ENCODE results near the gene RDH12.
"Not testable (repeated sequence)": the region's sequence is repeated elsewhere in the genome, so short reads cannot be mapped to it uniquely, and the experiment has no call there.

Gene RDH12

DNA sequence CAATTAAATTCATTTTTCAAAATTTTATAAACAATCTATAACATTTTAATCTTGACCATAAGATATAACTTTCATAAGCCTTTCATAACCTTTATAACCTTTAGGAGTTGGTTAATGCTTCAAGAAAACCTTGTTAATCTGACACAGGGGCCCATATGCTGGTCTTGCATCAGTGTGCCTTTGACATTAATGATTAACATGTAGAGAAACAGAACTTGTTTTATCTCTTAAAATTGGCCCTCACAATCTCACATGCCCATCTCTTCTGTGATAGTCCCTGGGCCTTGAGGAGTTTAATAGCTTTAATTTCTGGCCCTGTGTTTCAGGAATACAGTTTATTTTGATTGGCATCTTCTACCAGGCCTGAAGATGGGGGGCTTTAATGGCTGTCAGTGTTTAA lies 7.7 kb downstream of the RDH12 start:
- not testable (repeated sequence) for DNase-seq

DNA sequence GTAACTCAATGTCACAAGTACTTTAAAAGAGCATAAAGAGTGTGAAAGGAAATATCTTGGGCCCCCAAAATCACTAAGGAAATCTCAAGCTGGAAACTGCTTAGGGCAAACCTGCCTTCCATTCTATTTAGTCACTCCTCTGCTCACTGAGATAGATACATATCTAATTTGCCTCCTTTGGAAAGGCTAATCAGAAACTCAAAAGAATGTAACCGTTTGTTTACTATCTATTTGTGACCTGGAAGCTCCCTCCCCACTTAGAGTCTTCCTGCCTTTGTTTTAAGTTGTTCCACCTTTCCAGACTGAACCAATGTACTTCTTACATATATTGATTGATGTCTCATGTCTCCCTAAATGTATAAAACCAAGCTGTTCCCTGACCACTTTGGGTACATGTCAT lies 8.1 kb downstream of the RDH12 start:
- DNase-seq, result not testable (repeated sequence)

DNA sequence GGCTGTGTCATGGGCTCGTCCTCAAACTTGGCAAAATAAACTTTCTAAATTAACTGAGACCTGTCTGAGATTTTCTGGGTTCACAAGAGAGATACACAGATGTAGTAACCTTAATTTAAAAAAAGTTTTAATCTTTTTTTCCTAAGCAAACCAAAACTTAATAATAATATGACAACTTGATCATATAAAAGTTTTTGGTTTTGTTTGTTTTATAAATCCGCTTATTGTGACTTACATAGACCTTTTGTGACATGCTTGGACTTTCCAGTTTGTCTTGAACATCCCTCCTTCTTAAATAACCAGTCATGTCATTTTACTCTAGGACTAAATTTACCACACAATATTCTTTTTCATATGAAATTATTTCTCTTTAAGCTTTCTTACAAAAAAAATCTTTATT lies 8.5 kb downstream of the RDH12 start:
- DNase-seq, result no peak

DNA sequence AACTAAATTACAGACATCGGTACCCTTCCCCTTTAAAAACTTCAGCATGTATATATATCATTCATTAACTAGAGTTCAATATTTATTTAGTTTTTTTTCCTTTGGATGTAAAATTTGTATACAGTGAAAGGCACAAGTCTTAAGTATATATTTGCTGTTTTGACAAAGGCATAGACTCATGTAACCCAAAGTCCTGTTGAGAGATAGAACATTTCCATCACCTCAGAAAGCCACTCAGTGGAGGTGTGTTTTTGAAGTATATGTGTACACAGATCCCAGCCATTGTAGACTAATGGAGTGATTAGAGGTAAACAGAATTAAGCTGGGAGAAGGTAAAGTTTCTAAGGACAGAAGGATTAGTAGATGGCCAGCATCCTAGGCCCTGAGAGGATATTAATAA lies 15.4 kb downstream of the RDH12 start:
- no peak for DNase-seq

DNA sequence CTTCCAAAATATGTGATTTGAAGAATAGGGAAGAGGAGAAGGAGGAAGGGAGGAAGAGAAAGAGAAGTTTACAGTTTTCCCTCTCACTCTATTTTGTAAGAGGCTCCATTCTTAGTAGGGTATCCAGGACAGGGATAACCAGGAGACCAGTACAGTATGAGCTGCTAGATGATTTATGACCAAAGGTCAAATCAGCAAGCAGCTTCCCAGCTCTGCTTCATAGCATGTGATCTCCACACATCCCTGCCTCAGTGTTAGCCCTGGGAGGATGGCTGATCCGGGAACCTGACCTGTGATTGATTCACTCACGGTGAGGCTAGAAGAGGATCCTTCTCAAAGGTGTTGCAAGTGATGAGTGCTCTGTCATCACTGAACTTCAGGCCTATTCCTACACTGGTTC lies 16.6 kb downstream of the RDH12 start:
- DNase-seq, result no peak

DNA sequence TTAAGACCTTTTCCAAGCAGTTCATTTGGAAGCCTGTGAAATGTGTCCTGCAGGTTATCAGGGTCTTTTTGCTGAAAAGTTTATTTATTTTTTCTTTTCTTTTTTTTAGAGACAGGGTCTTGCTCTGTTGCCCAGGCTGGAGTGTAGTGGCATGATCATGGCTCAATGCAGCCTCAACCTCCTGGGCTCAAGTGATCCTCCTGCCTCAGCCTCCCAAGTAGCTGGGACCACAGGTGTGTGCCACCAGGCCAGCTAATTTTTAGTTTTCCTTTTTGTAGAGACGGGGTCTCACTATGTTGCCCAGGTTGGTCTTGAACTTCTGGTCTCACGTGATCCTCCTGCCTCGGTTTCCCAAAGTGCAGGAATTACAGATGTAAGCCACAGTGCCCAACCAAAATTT lies 17.7 kb downstream of the RDH12 start:
- DNase-seq, result not testable (repeated sequence)

DNA sequence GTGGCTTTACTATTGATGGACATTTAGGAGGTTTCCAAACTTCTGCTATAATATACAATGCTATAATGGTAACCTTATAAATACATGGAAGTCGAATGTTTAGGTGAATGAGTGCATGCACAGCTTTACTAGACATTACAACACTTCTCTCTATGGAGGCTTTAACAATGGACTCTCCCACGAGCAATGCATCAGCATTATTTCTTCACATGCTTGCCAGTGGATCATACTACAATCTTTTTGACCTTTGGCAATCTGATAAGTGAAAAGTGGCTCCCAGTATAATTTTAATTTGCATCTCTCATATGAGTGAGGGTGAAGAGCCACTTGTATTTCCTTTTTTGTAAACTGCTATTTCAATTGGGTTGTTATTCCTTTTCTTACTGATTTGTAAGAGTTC lies 18.2 kb downstream of the RDH12 start:
- DNase-seq, result no peak

DNA sequence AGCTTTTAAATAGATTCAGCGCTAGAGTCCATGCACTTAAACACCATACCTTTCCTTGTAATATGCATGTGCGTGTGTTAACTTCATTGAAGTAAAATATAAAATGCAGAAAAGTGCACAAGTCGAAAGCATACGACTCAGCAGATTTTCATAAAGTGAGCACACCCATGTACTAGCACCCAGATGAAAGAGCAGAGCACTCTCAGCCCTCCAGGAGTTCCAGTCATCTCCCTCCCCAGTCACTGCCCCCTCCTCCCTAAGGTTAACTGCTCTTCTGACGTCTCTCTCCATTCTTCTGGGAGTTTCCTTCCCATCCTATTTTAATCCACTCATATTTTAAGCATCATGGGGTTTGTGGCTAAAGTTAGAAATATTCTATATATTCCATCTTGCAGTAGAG lies 20.2 kb downstream of the RDH12 start:
- DNase-seq, result no peak

DNA sequence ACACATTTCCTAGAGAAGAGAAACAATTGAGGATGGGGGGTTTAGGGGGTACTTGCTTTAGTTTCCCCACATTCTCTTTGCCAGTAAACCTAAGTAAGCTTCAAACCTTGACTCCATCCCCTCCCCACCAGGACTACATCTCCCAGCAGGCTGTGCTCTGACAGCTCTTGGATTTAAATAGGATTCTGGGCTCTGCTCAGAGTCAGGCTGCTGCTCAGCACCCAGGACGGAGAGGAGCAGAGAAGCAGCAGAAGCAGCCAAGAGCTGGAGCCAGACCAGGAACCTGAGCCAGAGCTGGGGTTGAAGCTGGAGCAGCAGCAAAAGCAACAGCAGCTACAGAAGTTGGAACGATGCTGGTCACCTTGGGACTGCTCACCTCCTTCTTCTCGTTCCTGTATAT lies 20.6 kb downstream of the RDH12 start:
- DNase-seq, result no peak

DNA sequence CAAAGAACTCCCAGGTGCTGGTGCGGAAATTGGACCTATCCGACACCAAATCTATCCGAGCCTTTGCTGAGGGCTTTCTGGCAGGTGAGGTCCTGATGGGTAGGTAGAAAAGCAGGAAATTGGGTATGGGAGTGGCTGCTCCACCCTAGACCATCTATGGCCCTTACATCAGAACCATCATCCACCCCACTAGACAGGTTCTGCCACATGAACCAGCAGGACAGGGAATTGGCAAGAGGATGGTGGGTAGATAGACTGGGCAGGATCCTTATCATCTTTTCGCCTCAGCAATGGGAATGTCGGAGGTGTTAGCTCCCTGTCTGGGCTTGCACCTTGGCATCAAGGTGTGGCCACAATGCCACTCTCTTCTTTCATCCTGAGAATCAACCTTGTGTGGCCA lies 23.5 kb downstream of the RDH12 start:
- DNase-seq, result no peak

DNA sequence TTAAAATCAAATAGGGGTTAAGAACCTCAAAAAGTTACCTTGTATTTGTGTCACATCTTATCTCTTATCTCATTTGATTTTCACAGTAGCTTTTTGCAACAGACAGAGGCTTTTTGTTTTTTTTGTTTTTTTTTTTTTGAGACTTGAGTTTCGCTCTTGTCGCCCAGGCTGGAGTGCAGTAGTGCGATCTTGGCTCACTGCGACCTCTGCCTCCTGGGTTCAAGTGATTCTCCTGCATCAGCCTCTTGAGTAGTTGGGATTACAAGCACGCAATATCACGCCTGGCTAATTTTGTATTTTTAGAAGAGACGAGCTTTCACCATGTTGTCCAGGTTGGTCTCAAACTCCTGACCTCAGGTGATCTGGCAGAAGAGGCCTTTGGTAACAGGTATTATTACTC lies 25.7 kb downstream of the RDH12 start:
- no peak for DNase-seq

DNA sequence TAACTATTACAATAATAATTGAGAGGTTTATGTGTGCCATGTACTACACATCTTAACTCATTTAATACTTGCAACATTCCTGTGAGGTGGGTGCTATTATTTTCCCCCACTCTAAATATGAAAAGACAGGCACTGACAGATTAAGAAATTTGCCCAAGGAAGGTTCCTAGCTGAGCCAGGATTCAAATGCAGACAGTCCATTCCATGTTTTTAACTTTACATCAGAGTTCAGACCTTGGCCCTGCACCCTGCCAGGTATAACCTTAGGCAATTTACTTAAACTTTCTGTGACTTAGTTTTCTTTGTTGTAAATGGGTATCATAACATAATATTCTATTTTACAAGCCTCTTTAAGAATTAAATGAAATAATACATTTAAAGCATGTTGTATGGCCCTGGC lies 26.6 kb downstream of the RDH12 start:
- no peak for DNase-seq

DNA sequence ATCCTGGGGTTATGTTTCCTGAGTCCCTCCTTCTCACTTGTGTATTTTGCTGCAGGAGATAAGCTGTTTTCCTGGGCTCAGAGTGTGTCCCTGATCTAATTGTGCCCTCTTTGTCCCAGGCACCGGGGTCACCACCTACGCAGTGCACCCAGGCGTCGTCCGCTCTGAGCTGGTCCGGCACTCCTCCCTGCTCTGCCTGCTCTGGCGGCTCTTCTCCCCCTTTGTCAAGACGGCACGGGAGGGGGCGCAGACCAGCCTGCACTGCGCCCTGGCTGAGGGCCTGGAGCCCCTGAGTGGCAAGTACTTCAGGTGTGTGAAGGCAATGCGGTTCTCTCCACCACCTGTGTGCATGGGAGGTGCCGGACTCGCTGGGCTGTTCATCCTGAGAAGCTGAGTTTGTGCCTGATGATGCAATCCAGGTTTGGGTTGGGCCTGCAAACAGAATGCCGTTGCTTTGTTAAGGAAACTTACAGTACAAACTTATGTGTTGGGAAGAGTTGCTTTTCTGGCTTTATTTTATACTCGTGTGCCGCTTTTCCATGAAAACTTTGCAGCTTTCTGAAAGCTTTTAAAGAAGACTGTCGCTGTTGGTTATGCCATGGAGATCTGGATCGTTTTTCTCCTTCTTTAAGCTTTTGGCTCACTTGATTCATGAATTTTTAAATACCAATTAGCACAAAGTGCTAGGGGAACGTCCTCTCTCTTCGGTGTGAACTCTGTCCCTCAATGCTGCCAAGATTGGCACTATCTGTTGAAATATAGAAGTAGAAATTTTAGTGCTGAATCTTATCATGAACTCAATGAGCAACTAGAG lies 27.6 kb downstream of the RDH12 start:
- no peak for DNase-seq

DNA sequence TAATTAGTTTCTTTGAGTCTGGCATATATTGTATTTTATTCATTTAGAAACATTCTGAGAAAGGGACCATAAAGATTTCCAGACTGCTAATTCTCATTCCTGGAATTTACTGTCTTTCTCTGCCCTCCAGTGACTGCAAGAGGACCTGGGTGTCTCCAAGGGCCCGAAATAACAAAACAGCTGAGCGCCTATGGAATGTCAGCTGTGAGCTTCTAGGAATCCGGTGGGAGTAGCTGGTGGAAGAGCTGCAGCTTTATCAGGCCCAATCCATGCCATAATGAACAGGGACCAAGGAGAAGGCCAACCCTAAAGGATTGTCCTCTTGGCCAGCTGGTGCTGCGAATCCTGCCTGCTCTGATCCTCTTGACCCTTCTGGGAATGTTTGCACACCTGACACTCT lies 31.9 kb downstream of the RDH12 start:
- DNase-seq, result no peak

DNA sequence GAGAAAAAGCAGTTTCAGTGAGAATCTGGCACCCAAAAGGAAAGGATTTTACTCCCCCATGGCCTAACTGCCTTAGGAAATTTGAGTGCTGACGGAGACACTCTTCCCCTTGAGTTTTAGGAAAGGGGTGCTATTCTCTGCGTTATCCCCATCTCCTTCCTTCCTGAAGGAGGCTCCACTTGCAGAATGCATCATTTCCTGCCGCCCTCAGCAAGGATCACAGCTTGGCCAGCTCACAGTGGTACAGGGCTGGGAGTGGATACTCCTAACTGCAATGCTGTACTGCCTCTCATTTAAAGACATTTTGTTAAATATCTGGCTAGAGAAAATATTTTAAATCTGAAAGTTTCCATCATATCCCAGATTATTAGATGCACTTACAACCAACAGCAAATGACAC lies 33.0 kb downstream of the RDH12 start:
- DNase-seq, result no peak

DNA sequence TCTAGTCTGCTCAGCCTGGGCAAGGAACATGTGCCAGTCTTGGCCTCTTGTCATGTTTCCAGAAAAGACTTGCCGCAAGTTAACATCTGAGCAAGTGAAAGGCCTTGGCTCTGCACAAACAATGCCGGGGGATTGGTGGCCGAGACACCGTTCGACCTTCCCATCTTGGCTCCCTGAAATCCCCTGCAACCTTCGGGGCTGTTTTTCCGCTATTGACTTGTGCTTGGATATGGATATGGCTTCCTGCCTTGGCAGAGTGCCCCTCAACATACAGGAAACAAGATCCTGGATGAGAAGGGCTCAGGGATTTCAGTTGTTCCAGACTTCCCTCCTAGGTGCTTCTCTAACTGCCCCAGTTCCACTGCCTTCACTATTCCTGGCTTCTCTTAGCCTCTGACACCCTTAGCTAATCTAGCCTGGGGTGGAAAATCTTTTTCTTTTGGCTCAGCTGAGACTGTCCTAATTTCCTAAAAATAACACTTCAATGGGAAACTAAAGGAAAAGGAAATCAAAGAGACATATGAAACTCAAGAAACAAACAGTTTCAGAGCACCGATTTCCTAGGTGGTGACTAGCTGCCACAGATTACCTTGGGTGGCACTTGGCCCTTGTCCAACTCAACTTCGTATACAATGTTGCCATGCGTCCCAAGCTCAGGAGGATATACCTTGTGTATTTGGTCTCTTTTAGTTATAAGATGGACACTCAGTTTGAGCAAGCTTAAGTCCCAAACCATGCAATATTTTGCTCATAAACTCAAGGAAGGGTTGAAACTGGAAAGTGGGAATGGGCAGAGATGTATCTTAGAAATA lies 33.9 kb downstream of the RDH12 start:
- DNase-seq, result no peak

DNA sequence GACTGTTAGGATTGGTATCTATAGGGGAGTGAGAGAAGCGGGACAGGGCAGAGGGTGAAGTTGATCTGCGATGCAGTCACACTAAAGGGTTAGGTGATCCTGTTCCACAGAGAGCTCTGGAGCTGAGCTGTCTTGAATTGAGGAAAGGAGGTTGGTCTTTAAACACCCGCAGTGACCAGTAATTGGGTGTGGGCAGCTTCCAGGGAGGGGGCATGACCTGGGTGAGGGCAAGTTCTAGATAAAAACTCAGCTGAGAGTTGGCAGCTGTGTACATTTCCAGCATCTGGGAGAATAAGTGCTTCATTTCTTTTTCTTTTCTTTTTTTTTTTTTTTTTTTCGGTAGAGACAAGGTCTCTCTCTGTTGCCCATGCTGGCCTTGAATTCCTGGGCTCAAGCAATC lies 35.1 kb downstream of the RDH12 start:
- no peak for DNase-seq

DNA sequence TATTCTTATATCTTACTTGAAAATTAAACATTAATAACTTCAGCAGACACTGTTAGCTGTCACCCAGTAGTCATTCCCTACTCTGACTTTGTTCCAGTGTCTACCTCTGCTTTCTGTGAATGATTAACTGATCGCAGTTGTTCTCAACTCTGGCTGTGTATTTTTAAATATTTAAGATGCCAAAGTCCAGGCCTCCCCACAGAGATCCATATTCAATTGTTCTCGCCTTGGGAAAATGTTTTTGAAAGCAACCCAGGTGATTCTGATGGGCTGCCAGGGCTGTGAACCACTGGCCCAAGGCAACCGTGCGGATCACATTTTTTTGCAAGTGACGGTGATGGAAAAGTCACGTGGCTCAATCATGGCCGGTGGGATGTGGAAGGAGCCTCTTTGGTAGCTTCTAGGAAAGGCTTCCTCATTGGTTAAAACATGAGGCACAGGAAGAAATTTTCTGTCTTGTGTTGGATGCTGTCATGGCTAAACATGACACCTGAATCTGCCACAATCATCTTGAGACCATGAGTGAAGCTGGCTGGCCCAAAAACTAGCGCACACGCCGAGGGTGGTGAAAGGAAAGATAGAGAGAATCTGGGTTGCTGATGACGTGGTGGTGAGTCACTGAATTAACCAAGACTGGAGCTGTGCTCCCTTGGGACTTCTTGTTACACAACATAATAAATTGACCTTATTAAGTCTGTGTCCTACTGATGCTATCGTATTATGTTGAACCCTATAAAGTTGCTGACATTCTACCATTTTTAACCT lies 37.2 kb downstream of the RDH12 start:
- no peak for DNase-seq

DNA sequence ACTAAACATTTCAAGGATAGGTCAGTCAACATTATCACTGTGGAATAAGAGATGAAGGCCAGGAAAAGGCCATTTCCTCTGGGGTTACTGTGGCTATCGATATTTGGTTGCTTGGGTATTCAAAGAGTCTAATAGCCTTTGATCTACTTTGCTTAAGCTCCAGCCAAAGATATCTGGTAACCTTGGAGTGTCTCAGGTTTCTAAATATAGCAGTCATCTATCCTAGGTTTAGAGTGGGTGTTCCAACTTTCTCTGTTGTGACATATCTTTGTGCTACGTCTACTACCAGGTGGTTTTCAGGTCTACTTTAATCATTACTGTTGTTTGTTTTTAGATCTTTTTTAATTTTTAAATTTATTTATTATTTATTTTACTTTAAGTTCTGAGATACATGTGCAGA lies 42.4 kb downstream of the RDH12 start:
- DNase-seq, result no peak

DNA sequence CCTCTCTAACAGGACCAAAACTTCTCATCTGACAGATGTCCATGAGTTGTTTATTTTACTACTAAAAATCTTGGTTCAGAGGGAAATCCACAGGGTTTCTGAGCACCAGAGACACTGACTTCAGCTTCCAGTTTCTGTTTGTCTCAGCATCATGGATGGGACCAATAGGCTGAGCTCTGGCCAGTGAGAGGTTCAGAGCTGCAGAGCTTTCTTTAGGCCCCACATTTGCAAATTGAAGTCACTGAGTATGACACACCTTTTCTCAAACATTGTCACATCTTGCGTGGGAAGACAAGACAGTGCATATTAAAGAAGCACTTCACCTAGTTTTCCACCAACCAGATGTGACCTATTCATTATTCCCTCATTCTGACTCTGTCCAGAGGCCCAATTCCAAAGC lies 45.2 kb downstream of the RDH12 start:
- DNase-seq, result no peak

DNA sequence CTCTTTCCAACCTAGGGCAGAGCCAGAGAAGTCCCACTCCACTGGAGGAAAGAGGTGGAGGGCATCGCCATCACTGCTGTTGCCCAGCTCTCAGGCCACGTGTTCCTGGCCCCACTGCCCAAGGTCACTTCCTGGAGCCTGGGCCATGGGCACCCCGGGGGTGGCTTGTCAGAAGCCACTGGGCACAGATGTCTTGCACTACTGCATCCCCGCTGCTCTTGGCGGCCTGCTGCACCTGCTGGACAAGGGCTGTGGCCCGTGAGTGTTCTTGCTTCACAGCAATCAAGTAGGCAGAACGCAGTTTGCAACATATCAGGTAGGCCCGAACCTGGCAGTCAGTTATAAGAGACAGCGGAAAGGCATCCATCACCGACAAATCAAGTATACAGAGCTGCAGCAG lies 46.6 kb downstream of the RDH12 start:
- no peak for DNase-seq

DNA sequence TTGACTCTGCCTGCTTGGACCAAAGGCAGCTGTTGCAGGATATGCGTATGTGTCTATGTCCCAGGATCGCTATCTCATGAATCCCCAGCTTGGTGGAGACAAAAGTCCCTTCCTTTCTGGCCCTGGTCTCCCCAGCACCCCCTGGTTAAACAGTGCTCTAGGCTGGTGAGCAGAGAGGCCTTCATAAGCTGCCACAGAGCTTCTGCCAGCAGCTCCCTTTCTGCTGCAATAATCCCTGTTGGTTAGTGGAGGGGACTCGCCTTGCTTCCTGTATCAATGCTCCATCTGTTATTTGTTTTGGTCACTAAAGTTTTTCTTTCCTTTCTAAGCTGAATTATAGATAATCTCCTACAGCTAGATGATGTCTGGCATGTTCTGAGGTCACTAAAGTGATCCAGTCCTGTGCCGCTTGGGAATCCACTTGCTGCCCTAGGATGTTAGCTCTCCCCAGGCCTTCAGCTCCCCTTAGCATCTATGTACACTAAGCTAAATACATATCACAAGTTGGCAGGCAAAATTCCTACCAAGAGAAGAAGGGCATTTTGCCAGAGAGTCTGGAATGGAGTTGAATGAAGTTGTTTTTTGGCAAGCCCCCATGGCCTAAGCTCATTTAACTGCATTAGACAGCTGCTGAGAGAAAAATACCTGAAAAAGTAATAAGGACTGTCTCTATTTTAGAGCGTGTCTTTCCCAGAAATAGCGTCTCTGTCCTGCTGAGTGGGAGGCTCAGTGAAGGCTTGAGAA lies 47.8 kb downstream of the RDH12 start:
- no peak for DNase-seq

DNA sequence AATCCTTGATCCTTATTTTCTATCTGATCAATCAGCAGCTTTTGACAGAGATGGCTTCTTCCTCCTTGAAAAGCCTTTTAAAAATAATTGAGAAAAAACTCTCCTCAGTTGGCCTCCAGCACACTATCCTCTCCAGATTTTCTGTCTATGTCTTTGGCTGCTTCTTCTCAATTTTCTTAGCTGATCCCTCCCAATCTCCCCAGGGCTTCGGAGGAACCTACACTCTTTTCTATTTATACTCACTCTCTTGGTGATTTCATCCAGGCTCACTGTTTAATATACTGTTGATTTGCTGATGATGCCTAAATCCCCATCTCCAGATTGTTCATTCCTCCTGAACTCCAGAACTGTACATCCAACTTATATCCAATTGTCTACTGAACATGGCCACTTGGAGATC lies 54.8 kb downstream of the RDH12 start:
- no peak for DNase-seq

All from stimulated activated CD4-positive, alpha-beta T cell treated with anti-CD3 and anti-CD28 coated beads, Interleukin-4, amount 100 ng/mL, for 4 hours (primary cell).